PC-3 (cell line): Measurements from ENCODE around the gene N4BP2L1.

Experiments
- EZH2 ChIP-seq: fragments of 300-600 bp; sonication (generic); IDR thresholded peaks from one replicate; pipeline ENCODE4 v1.6.1; 2017; ENCODE audit warnings: antibody characterized with exemption, mild to moderate bottlenecking, low read length; ENCODE audit not compliant: unreplicated experiment
- TF ChIP-seq, protein P1 (sequence below): fragments of 300-600 bp; sonication (generic); conservative IDR thresholded peaks from 2 replicates; pipeline ENCODE4 v1.5.1; 2017; ENCODE audit warnings: antibody characterized with exemption, low read depth, mild to moderate bottlenecking, low read length

DNA sequence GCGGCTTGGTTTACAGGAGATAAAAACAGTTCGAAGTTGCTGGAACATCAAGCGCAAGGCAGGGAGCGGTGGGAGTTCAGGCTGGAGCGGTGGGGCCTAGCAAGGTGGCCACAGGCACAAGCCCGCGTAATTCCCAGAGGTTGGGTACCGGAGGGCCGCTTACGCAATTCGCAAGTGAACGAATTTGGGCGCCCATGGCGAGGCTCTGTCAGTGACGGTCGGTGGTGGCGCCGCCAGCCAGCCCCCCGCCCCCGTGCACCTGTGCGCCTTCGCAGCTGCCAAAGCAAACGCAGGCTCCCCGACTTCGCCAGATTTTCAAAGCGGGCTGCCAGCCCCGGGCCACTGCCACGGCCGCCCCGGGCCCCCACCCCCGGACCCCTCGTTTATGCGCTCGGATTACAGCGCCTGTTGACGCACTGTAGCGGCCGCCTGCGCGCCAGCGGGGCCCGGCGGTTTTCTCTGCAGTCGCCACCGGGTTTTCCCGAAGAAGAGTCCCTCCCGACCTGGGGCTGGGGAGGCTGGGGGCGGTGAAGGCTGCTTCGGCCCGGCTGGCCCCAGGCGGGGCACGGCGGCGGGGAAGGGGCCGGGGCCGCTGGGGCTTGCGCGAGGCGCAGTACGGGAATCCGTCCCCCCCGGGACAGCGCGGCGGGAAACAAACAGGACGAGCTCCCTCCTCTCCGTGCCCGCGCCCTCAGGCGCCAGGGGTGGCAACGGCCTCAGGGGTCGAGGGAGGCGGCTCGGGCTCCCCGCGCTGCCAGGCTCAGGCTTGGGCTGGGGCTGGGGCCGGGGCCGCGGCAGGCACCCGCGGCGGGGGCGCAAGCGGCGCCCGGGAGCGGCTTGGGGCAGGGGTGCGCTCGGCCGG, 709 bp downstream of the N4BP2L1 start:
- TF ChIP-seq, protein P1, sequence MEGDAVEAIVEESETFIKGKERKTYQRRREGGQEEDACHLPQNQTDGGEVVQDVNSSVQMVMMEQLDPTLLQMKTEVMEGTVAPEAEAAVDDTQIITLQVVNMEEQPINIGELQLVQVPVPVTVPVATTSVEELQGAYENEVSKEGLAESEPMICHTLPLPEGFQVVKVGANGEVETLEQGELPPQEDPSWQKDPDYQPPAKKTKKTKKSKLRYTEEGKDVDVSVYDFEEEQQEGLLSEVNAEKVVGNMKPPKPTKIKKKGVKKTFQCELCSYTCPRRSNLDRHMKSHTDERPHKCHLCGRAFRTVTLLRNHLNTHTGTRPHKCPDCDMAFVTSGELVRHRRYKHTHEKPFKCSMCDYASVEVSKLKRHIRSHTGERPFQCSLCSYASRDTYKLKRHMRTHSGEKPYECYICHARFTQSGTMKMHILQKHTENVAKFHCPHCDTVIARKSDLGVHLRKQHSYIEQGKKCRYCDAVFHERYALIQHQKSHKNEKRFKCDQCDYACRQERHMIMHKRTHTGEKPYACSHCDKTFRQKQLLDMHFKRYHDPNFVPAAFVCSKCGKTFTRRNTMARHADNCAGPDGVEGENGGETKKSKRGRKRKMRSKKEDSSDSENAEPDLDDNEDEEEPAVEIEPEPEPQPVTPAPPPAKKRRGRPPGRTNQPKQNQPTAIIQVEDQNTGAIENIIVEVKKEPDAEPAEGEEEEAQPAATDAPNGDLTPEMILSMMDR = no peak
- no peak for TF ChIP-seq EZH2
